ENCODE results near the gene TMEM63C.

DNA sequence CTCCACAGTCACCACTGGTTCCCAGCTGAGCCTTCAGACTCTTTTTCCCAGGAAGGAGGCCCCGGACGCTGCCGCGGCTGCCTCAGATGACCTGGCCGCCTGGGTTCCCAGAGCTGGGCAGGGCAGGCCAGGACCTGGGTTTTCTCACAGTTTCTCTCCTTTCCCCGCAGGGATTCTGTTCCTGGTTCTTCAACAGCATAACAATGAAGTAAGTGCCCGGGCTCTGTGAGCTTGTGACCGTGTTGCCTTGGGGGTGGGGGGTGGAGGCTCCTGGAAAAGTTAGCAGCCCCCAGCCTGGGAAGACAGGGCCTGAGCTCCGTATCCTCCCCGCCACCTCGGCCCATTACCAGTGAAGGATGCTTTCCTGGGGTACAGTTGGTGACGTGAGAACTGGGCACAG is 43.7 kb downstream of the TMEM63C start:
- TF ChIP-seq, protein P1, sequence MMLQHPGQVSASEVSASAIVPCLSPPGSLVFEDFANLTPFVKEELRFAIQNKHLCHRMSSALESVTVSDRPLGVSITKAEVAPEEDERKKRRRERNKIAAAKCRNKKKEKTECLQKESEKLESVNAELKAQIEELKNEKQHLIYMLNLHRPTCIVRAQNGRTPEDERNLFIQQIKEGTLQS (IDR thresholded peaks at IDR 0.05), result no peak
- TF ChIP-seq, protein P2, sequence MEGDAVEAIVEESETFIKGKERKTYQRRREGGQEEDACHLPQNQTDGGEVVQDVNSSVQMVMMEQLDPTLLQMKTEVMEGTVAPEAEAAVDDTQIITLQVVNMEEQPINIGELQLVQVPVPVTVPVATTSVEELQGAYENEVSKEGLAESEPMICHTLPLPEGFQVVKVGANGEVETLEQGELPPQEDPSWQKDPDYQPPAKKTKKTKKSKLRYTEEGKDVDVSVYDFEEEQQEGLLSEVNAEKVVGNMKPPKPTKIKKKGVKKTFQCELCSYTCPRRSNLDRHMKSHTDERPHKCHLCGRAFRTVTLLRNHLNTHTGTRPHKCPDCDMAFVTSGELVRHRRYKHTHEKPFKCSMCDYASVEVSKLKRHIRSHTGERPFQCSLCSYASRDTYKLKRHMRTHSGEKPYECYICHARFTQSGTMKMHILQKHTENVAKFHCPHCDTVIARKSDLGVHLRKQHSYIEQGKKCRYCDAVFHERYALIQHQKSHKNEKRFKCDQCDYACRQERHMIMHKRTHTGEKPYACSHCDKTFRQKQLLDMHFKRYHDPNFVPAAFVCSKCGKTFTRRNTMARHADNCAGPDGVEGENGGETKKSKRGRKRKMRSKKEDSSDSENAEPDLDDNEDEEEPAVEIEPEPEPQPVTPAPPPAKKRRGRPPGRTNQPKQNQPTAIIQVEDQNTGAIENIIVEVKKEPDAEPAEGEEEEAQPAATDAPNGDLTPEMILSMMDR (IDR thresholded peaks at IDR 0.05 in 2 of 3, conservative IDR thresholded peaks at IDR 0.05 in 1 of 3; ENCODE audit: borderline replicate concordance in 1 of 3, insufficient read depth in 1 of 3, low read depth in 2 of 3, low read length in 2 of 3), result no peak
- TF ChIP-seq POLR2AphosphoS5 (IDR thresholded peaks at IDR 0.05; ENCODE audit: low read depth, low read length) (no peak), JUND (IDR thresholded peaks at IDR 0.05) (no peak), EZH2 (IDR thresholded peaks at IDR 0.05) (no peak), POLR2A (IDR thresholded peaks at IDR 0.05; ENCODE audit: borderline replicate concordance, extremely low read depth, insufficient read depth, insufficient read length) (no peak), EZH2phosphoT487 (IDR thresholded peaks at IDR 0.05; ENCODE audit: borderline replicate concordance) (no peak), CEBPB (IDR thresholded peaks at IDR 0.05; ENCODE audit: low read depth) (no peak), SRF (IDR thresholded peaks at IDR 0.05; ENCODE audit: low read depth) (no peak)
- TF ChIP-seq, protein P3, sequence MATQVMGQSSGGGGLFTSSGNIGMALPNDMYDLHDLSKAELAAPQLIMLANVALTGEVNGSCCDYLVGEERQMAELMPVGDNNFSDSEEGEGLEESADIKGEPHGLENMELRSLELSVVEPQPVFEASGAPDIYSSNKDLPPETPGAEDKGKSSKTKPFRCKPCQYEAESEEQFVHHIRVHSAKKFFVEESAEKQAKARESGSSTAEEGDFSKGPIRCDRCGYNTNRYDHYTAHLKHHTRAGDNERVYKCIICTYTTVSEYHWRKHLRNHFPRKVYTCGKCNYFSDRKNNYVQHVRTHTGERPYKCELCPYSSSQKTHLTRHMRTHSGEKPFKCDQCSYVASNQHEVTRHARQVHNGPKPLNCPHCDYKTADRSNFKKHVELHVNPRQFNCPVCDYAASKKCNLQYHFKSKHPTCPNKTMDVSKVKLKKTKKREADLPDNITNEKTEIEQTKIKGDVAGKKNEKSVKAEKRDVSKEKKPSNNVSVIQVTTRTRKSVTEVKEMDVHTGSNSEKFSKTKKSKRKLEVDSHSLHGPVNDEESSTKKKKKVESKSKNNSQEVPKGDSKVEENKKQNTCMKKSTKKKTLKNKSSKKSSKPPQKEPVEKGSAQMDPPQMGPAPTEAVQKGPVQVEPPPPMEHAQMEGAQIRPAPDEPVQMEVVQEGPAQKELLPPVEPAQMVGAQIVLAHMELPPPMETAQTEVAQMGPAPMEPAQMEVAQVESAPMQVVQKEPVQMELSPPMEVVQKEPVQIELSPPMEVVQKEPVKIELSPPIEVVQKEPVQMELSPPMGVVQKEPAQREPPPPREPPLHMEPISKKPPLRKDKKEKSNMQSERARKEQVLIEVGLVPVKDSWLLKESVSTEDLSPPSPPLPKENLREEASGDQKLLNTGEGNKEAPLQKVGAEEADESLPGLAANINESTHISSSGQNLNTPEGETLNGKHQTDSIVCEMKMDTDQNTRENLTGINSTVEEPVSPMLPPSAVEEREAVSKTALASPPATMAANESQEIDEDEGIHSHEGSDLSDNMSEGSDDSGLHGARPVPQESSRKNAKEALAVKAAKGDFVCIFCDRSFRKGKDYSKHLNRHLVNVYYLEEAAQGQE (IDR thresholded peaks at IDR 0.05; ENCODE audit: low read depth), result no peak
- TF ChIP-seq, protein P4, sequence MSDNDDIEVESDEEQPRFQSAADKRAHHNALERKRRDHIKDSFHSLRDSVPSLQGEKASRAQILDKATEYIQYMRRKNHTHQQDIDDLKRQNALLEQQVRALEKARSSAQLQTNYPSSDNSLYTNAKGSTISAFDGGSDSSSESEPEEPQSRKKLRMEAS (IDR thresholded peaks at IDR 0.05), result no peak

All from HCT116 (cell line).